Cardiac muscle cell (in vitro differentiated cells and primary cell): ENCODE measurements around the gene SHROOM4. TPM values are rescaled to one million over a fixed set of nuclear protein-coding genes. Genes with fewer than 3 reads are reported as not detected.

ENCODE experiments used
- DNase-seq, 2 donors: peaks; one replicate each; pipeline versions ENCODE4 v3.0.0 to v3.0.0-alpha.2; 2010 to 2017; ENCODE audit warnings: low read depth in 1 of 2, low spot score in 1 of 2
- H3K27ac ChIP-seq: fragments of 200-600 bp; sonication (generic); 2 replicates; pipeline ENCODE4 v1.5.1; 2016
- H3K27me3 ChIP-seq: fragments of 200-600 bp; sonication (generic); 2 replicates; pipeline ENCODE4 v1.6.0; 2016; ENCODE audit warnings: control low read depth
- H3K36me3 ChIP-seq: fragments of 200-600 bp; sonication (generic); 2 replicates; pipeline ENCODE4 v1.5.1; 2016; ENCODE audit warnings: control low read depth
- H3K4me1 ChIP-seq: fragments of 200-600 bp; sonication (generic); 2 replicates; pipeline ENCODE4 v1.8.1; 2017; ENCODE audit warnings: low read depth, mild to moderate bottlenecking, mixed run types
- H3K4me3 ChIP-seq: fragments of 200-600 bp; sonication (generic); 2 replicates; pipeline ENCODE4 v1.5.1; 2016; ENCODE audit warnings: mild to moderate bottlenecking
- H3K9me3 ChIP-seq: fragments of 200-600 bp; sonication (generic); 2 replicates; pipeline ENCODE4 v1.5.1; 2017; ENCODE audit warnings: low read depth, mild to moderate bottlenecking, control low read depth
- polyA plus RNA-seq: library from polyadenylated mRNA; unstranded; fragments of >200 nt; fragmentation: Nextera tagmentation; extraction: Ambion mirVana; gene quantifications from 2 replicates; pipeline ENCODE4 v1.2.1, GENCODE V29; 2016
- total RNA-seq: library from RNA; depleted of rRNA; stranded (reverse); fragments of >200 nt; gene quantifications from 2 replicates; pipeline ENCODE4 v1.2.3, GENCODE V29; 2016
- TF ChIP-seq, protein P1 (sequence below): IDR thresholded peaks from 2 replicates; pipeline ENCODE4 v1.5.1; 2012; ENCODE audit warnings: low read depth, mild to moderate bottlenecking, low read length

Gene SHROOM4
- total and polyA plus RNA-seq, 2 experiments from 2014 or later, result 1.3 to 1.8 TPM

DNA sequence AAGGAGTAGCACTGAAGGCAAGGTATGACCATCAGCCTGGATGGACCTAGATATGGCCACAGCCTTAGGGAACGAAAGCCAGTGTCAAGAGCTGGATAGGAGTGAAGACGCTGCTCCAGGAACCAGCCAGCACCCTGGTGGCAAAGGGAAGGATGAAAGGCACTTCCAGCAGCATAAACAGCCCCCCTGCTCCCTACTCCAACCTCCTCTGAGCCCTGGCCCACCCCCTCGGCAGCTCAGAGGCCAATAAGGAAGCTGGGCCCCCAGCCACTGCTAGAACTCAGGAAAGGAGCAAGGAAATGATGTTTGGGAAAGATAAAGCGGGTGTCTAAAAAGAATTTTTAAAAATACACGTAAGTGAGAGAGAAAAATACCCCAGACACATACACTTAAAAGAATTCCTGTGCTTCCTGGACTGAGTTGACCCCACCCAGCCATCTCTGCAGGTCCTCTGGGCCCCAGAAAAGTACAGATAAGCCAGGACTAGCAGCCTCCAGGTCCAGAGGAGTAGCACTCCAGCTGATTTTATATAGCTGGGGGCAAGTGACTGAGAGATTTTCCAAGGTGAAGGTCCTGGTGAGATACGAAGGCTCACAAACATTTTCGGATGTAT lies 170.4 kb downstream of the SHROOM4 start:
- Histone ChIP-seq H3K27me3 (no peaks in the 10 kb centered on the region), H3K4me3 (no peak overlapping the region)

DNA sequence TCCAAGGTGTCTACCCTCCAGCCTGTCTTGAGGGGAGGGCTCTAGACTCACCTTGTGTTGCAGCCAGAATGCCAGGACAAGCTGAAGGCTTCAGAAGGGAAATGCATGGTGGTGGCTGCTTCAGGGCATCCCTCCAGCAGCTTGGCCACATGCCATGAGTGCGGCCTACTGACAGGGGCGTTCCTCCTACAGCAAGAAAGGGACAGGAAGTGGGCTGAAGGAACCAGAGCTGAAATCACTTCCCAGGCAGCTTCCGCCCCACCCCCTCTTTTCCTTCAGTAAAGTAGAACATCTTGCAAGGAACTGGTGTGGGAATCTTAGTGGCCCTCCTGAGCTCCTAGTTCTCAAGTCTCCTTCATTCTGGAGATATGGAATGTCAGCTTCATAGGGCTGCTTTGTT lies 175.9 kb downstream of the SHROOM4 start:
- TF ChIP-seq, protein P1, sequence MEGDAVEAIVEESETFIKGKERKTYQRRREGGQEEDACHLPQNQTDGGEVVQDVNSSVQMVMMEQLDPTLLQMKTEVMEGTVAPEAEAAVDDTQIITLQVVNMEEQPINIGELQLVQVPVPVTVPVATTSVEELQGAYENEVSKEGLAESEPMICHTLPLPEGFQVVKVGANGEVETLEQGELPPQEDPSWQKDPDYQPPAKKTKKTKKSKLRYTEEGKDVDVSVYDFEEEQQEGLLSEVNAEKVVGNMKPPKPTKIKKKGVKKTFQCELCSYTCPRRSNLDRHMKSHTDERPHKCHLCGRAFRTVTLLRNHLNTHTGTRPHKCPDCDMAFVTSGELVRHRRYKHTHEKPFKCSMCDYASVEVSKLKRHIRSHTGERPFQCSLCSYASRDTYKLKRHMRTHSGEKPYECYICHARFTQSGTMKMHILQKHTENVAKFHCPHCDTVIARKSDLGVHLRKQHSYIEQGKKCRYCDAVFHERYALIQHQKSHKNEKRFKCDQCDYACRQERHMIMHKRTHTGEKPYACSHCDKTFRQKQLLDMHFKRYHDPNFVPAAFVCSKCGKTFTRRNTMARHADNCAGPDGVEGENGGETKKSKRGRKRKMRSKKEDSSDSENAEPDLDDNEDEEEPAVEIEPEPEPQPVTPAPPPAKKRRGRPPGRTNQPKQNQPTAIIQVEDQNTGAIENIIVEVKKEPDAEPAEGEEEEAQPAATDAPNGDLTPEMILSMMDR, result no peak

More for the DNA sequence above, 170.4 kb downstream of the SHROOM4 start:
- no peaks in the 10 kb centered on the region for H3K36me3 ChIP-seq
- TF ChIP-seq, protein P1, result no peak
- no peaks in the 10 kb centered on the region for H3K4me1 ChIP-seq
- DNase-seq, result peak in 1 of 2 donors; percentile 15
- no peaks in the 10 kb centered on the region for H3K9me3 ChIP-seq
- no peak overlapping the region for H3K27ac ChIP-seq

GRCh38 chrX:50635817-50636365 lies 178.1 kb downstream of the SHROOM4 start:
- no peaks in the 10 kb centered on the region for H3K27me3 ChIP-seq
- no peaks in the 10 kb centered on the region for H3K4me1 ChIP-seq
- DNase-seq, result no peak
- no peak overlapping the region for H3K4me3 ChIP-seq
- TF ChIP-seq, protein P1, result no peak
- no peak overlapping the region for H3K27ac ChIP-seq
- no peaks in the 10 kb centered on the region for H3K9me3 ChIP-seq
- no peaks in the 10 kb centered on the region for H3K36me3 ChIP-seq

More for the DNA sequence above, 175.9 kb downstream of the SHROOM4 start:
- DNase-seq, result peak in 1 of 2 donors; percentile 52
- Histone ChIP-seq H3K4me3 (no peak overlapping the region), H3K9me3 (no peaks in the 10 kb centered on the region), H3K36me3 (no peaks in the 10 kb centered on the region), H3K4me1 (no peaks in the 10 kb centered on the region), H3K27me3 (no peaks in the 10 kb centered on the region), H3K27ac (no peak overlapping the region)

DNA sequence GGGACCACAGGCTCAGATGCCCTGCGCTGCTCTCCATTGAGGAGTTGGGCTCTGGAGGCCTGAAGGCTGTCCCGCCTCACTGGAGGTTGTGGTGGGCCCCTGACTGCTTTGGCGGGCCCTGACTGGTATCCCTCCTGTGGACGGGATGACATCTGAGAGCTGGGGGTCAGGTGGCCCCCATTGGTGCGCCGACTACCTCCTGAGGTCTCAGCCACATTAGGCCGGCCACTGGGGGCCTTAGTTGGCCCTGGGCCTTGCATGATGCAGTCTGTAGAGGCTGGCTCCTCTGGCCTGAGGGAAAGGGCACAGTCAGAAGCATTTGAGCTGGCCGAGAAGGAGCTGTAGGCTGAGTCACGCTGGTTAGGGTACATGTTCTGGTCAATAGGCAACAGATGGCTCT lies 178.8 kb downstream of the SHROOM4 start:
- no peaks in the 10 kb centered on the region for H3K4me1 ChIP-seq
- no peak for DNase-seq
- H3K27ac ChIP-seq, result no peak overlapping the region
- no peaks in the 10 kb centered on the region for H3K27me3 ChIP-seq
- no peaks in the 10 kb centered on the region for H3K9me3 ChIP-seq
- H3K4me3 ChIP-seq, result no peak overlapping the region
- TF ChIP-seq, protein P1, result no peak
- H3K36me3 ChIP-seq, result no peaks in the 10 kb centered on the region

GRCh38 chrX:50629774-50630173 lies 184.2 kb downstream of the SHROOM4 start:
- TF ChIP-seq, protein P1, result no peak
- Histone ChIP-seq H3K27ac (no peak overlapping the region), H3K4me3 (no peak overlapping the region), H3K27me3 (no peaks in the 10 kb centered on the region), H3K9me3 (no peaks in the 10 kb centered on the region), H3K4me1 (no peaks in the 10 kb centered on the region), H3K36me3 (no peaks in the 10 kb centered on the region)
- DNase-seq, result no peak
